Transverse colon (tissue), 4 donors: ENCODE results near the gene B3GNT3. TPM values are rescaled to one million over a fixed set of nuclear protein-coding genes. Genes with fewer than 3 reads are reported as not detected.

ENCODE experiments used
- DNase-seq: peaks from one replicate; pipeline ENCODE4 v3.0.0-alpha.2; 2019
- H3K27ac ChIP-seq, 4 donors: fragments of 200-600 bp; sonication (generic); 2 replicates each; pipeline ENCODE4 v1.5.1; 2016 to 2018; ENCODE audit warnings: inconsistent platforms in 4 of 4
- H3K27me3 ChIP-seq: fragments of 200-600 bp; sonication (generic); 2 replicates; pipeline ENCODE4 v1.5.1; 2017; ENCODE audit warnings: inconsistent platforms
- H3K36me3 ChIP-seq, 4 donors: fragments of 200-600 bp; sonication (generic); 2 replicates each; pipeline ENCODE4 v1.5.1; 2017 to 2019; ENCODE audit warnings: inconsistent platforms in 4 of 4
- H3K4me1 ChIP-seq, 4 donors: fragments of 200-600 bp; sonication (generic); 2 replicates each; pipeline ENCODE4 v1.5.1; 2017 to 2020; ENCODE audit warnings: inconsistent platforms in 4 of 4
- H3K4me3 ChIP-seq, 4 donors: fragments of 200-600 bp; sonication (generic); 1 replicate in 1 of 4; 2 replicates in 3 of 4; pipeline versions ENCODE4 v1.5.1 to v1.6.1; 2017 to 2019; ENCODE audit warnings: inconsistent platforms in 4 of 4
- H3K9me3 ChIP-seq, 2 donors: fragments of 200-600 bp; sonication (generic); 2 replicates each; pipeline ENCODE4 v1.5.1; 2017 to 2019; ENCODE audit warnings: inconsistent platforms in 2 of 2
- CTCF ChIP-seq, 5 experiments: fragments of 200-600 bp in 3 of 5; fragments of 450-650 bp in 2 of 5; sonication (generic) in 3 of 5; IDR thresholded peaks; 1 replicate in 2 of 5; 2 replicates in 3 of 5; pipeline ENCODE4 v1.5.1; 2016 to 2017; ENCODE audit warnings: antibody characterized with exemption in 5 of 5, inconsistent platforms in 3 of 5, mild to moderate bottlenecking in 2 of 5, moderate library complexity in 1 of 5
- EP300 ChIP-seq: sonication (generic); formaldehyde crosslinking; IDR thresholded peaks from one replicate; pipeline ENCODE4 v1.6.1; 2017; ENCODE audit warnings: antibody characterized with exemption, low read depth
- POLR2A ChIP-seq: fragments of 450-650 bp; IDR thresholded peaks from one replicate; pipeline ENCODE4 v1.6.1; 2016; ENCODE audit warnings: antibody characterized with exemption, mild to moderate bottlenecking, moderate library complexity
- POLR2AphosphoS5 ChIP-seq, 3 donors: sonication (generic); formaldehyde crosslinking; IDR thresholded peaks; one replicate each; pipeline ENCODE4 v1.6.1; 2016; ENCODE audit warnings: antibody characterized with exemption in 3 of 3
- WGBS, 2 donors: methylation state at CpG; one replicate each; pipeline ENCODE4 v1.1.5; 2018; ENCODE audit warnings: low coverage in 1 of 2; 5-methylcytosine and 5-hydroxymethylcytosine counted together
- in situ Hi-C, 4 donors: fragments of 200-750 bp; cut with MboI; loops; one replicate each; pipeline versions ENCODE4 v1.15.0 to v1.15.1; 2017; ENCODE audit warnings: low sequenced_read_pairs in 3 of 4, low pct_ligation_motif_present in 1 of 4, low pct_unique_long_range_greater_than_20kb in 1 of 4
- intact Hi-C: fragments of 100-400 bp; cut with DNase I; formaldehyde crosslinking; loops from one replicate; pipeline ENCODE4 v1.15.1; 2023; ENCODE audit warnings: low total_unique reads
- small RNA-seq, 4 donors: library from RNA; depleted of rRNA; stranded (forward); fragments of <200 nt; gene quantifications; one replicate each; pipeline ENCODE3, GENCODE V24; 2016
- total RNA-seq, 4 donors: library from RNA; depleted of rRNA; stranded (reverse); fragments of >200 nt; gene quantifications; one replicate each; pipeline ENCODE4 v1.1.0, GENCODE V29; 2016

B3GNT3 gene
- total RNA-seq, 4 donors from 2014 or later: 52.1 to 180 (median 144) TPM

GRCh38 chr19:17860993-17861360, 66.0 kb downstream of the B3GNT3 start:
- in situ Hi-C loops (loop anchor here in 2 of 4 donors (10.0 to 25.0 kb wide), 3 partner anchors 126 to 149 kb away; partner anchors contain the start of gene MAP1S (in 1 of the 2)), intact Hi-C loops (no loop called here)
- no peaks in the 10 kb centered on the region for H3K9me3 ChIP-seq
- WGBS, 2 donors: 8 to 20% methylated on average over 1 to 2 of the region's 7 CpGs
- DNase-seq: no peak
- H3K4me1 ChIP-seq: peaks cover 9 to 56% (median 29%) of the 10 kb centered on the region in 4 donors
- TF ChIP-seq CTCF (IDR thresholded peaks at IDR 0.05) (no peak), EP300 (no peak), POLR2A (no peak), POLR2AphosphoS5 (IDR thresholded peaks at IDR 0.05) (no peak)
- peak overlapping the region; percentile 89 to 97 (median 93) for H3K4me3 ChIP-seq
- peak overlapping the region; percentile 90 to 95 (median 92) for H3K27ac ChIP-seq
- peaks cover 0 to 23% (median 10%) of the 10 kb centered on the region in 4 donors for H3K36me3 ChIP-seq
- no peaks in the 10 kb centered on the region for H3K27me3 ChIP-seq

GRCh38 chr19:17861542-17862402, 66.8 kb downstream of the B3GNT3 start:
- Histone ChIP-seq H3K27me3 (no peaks in the 10 kb centered on the region), H3K9me3 (no peaks in the 10 kb centered on the region), H3K4me3 (peak overlapping the region in 1 of 4 donors; percentile 89), H3K36me3 (peaks cover 0 to 23% (median 10%) of the 10 kb centered on the region in 4 donors), H3K4me1 (peaks cover 9 to 58% (median 32%) of the 10 kb centered on the region in 4 donors), H3K27ac (peak overlapping the region in 1 of 4 donors; percentile 10)
- TF ChIP-seq POLR2AphosphoS5 (IDR thresholded peaks at IDR 0.05) (no peak), POLR2A (no peak), EP300 (no peak), CTCF (IDR thresholded peaks at IDR 0.05) (no peak)
- WGBS, 2 donors: 52 to 72% methylated on average over 2 to 23 of the region's 23 CpGs
- intact Hi-C loops: no loop called here
- no peak for DNase-seq
- in situ Hi-C loops: loop anchor here in 2 of 4 donors (10.0 to 25.0 kb wide), 3 partner anchors 126 to 149 kb away; partner anchors contain the start of gene MAP1S (in 1 of the 2)

- Histone ChIP-seq H3K27me3 (no peaks in the 10 kb centered on the region), H3K4me3 (no peak overlapping the region), H3K9me3 (no peaks in the 10 kb centered on the region), H3K4me1 (peaks cover 9 to 58% (median 32%) of the 10 kb centered on the region in 4 donors), H3K27ac (peak overlapping the region in 3 of 4 donors; percentile 57 to 74 (median 60)), H3K36me3 (peaks cover 0 to 23% (median 10%) of the 10 kb centered on the region in 4 donors)
- in situ Hi-C loops: loop anchor here in 2 of 4 donors (10.0 to 25.0 kb wide), 3 partner anchors 124 to 151 kb away; partner anchors contain the start of gene MAP1S (in 1 of the 2)
- TF ChIP-seq EP300: no peak
- TF ChIP-seq POLR2A: no peak
- no peak for TF ChIP-seq POLR2AphosphoS5 (IDR thresholded peaks at IDR 0.05)
- TF ChIP-seq CTCF (IDR thresholded peaks at IDR 0.05): no peak
- 64 to 79% methylated on average over 7 to 19 of the region's 31 CpGs for WGBS, 2 donors
- intact Hi-C loops: no loop called here
- DNase-seq: no peak
These were observed 68.0 kb downstream of the B3GNT3 start for GRCh38 chr19:17862711-17863519.

Small RNAs within 50 kb of the gene (small RNA-seq; reads per million reads assigned to genes)
- 0 reads per million in 4 donors for gene SNORA68

Other genes with a start within 250 kb of the B3GNT3 start
- gene COLGALT1, start 239.5 kb upstream of the B3GNT3 start, total RNA-seq: 10 to 100 TPM; 38.6 to 78.6 (median 54.7) TPM
- gene UNC13A, start 106.8 kb upstream of the B3GNT3 start, total RNA-seq: 1 to 10 TPM in 1 of 4 donors, under 1 TPM in 3; under 0.01 to 1.9 (median 0.30) TPM
- 100 to 1,000 TPM in 2 of 4 donors, 10 to 100 TPM in 2; 30.2 to 159 (median 68.0) TPM for gene MAP1S, start 75.7 kb upstream of the B3GNT3 start, total RNA-seq
- 10 to 100 TPM in 1 of 4 donors, 1 to 10 TPM in 2, under 1 TPM in 1; 0.60 to 26.9 (median 3.8) TPM for gene FCHO1, start 43.7 kb upstream of the B3GNT3 start, total RNA-seq
- gene INSL3, start 26.4 kb downstream of the B3GNT3 start, total RNA-seq: not detected
- gene JAK3, start 52.8 kb downstream of the B3GNT3 start, total RNA-seq: 10 to 100 TPM in 1 of 4 donors, 1 to 10 TPM in 3; 2.3 to 22.1 (median 8.5) TPM
- 1,000 to 10,000 TPM in 3 of 4 donors, 100 to 1,000 TPM in 1; 727 to 1,372 (median 1,071) TPM for gene RPL18A, start 64.8 kb downstream of the B3GNT3 start, total RNA-seq
- gene SLC5A5, start 76.8 kb downstream of the B3GNT3 start, total RNA-seq: not detected
- 10 to 100 TPM; 36.9 to 93.5 (median 41.4) TPM for gene CCDC124, start 137.9 kb downstream of the B3GNT3 start, total RNA-seq
- 1 to 10 TPM in 1 of 4 donors, not detected in 3; 1.6 TPM for gene KCNN1, start 172.0 kb downstream of the B3GNT3 start, total RNA-seq
- gene ARRDC2, start 213.0 kb downstream of the B3GNT3 start, total RNA-seq: 10 to 100 TPM; 28.9 to 69.6 (median 42.7) TPM